Progenitor cell of endocrine pancreas (in vitro differentiated cells): ENCODE data around the gene NFIB. TPM values are rescaled to one million over a fixed set of nuclear protein-coding genes. Genes with fewer than 3 reads are reported as not detected.

Experiments
- DNase-seq: peaks from one replicate; pipeline ENCODE4 v3.0.0; 2021; ENCODE audit warnings: low spot score; ENCODE audit not compliant: unreplicated experiment
- H3K27ac Mint-ChIP-seq: 2 replicates; pipeline ENCODE4 v1.8.0; 2021; ENCODE audit warnings: mild to moderate bottlenecking, moderate library complexity, mixed read lengths
- H3K27me3 Mint-ChIP-seq: 2 replicates; pipeline ENCODE4 v1.8.0; 2021; ENCODE audit warnings: mixed read lengths
- H3K36me3 Mint-ChIP-seq: 2 replicates; pipeline ENCODE4 v1.8.0; 2022; ENCODE audit warnings: mixed read lengths; ENCODE audit not compliant: insufficient read depth
- H3K4me1 Mint-ChIP-seq: 2 replicates; pipeline ENCODE4 v1.8.0; 2021; ENCODE audit warnings: low read depth, mixed read lengths
- H3K4me3 Mint-ChIP-seq: 2 replicates; pipeline ENCODE4 v1.8.0; 2021; ENCODE audit warnings: low read depth, mild to moderate bottlenecking, moderate library complexity, mixed read lengths
- H3K9me3 Mint-ChIP-seq: 2 replicates; pipeline ENCODE4 v1.8.0; 2021; ENCODE audit warnings: low read depth, mixed read lengths
- total RNA-seq: library from RNA; stranded (reverse); gene quantifications from 2 replicates; pipeline ENCODE4 v1.2.1, GENCODE V29; 2021
- TF ChIP-seq, protein P1 (sequence below): fragments of 200-600 bp; sonication (generic); IDR thresholded peaks from one replicate; pipeline ENCODE4 v1.5.0; 2021; ENCODE audit warnings: antibody characterized with exemption, mild to moderate bottlenecking; ENCODE audit not compliant: unreplicated experiment

The NFIB gene
- total RNA-seq, 1 donor from 2014 or later: 15.5 TPM

DNA sequence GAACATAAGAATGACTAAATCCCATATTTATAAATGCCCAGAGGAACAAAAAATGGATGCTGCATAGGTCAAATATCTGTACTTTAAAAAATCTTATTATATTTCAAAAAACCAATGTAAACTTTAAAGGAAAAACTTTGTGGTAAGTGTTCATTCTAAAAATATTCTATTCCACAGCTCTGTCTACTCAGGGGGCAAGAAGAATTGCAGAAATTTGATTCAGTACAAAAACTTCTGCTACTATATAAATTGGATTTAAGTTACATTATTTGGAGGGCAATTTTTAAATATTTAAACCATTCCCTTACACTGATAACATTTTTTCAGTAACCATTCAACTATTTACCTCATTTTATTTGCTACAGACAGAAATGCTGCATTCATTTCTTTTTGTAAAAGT is 32.1 kb downstream of the NFIB start:
- Mint-ChIP-seq H3K4me3 (no peak overlapping the region), H3K4me1 (peaks cover 16% of the 10 kb centered on the region), H3K27me3 (no peaks in the 10 kb centered on the region), H3K36me3 (no peaks in the 10 kb centered on the region), H3K27ac (no peak overlapping the region), H3K9me3 (no peaks in the 10 kb centered on the region)
- DNase-seq: no peak
- TF ChIP-seq, protein P1, sequence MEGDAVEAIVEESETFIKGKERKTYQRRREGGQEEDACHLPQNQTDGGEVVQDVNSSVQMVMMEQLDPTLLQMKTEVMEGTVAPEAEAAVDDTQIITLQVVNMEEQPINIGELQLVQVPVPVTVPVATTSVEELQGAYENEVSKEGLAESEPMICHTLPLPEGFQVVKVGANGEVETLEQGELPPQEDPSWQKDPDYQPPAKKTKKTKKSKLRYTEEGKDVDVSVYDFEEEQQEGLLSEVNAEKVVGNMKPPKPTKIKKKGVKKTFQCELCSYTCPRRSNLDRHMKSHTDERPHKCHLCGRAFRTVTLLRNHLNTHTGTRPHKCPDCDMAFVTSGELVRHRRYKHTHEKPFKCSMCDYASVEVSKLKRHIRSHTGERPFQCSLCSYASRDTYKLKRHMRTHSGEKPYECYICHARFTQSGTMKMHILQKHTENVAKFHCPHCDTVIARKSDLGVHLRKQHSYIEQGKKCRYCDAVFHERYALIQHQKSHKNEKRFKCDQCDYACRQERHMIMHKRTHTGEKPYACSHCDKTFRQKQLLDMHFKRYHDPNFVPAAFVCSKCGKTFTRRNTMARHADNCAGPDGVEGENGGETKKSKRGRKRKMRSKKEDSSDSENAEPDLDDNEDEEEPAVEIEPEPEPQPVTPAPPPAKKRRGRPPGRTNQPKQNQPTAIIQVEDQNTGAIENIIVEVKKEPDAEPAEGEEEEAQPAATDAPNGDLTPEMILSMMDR: no peak

DNA sequence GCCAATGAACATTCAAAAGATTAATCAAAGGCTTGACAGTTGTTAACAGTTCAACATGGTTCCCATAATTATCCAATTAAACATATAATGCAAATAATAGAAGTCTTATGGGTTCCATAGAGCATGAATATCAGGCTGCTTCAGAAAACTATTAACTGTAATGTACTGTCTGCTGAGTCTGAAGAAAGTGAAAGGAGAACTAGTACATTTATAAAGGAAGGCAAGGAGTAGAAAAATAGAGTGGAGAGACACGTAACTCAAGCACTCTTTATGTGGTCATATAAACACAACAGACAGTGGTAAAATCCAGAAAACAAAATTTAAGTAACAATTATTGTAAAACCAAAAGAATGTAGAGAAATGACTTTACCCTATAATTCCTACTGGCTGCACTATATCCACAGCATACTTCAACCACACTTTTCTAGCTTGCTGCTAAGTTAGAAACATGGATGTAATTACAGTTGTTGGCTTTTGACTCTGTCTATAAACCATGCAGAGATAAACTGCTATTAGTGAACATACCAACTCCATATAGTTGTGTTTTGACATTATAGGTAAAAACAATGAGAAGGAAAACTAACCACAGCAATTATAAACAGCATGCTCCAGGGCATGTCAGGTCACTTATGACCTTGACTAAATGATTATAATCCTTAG is 32.7 kb downstream of the NFIB start:
- H3K4me1 Mint-ChIP-seq: peaks cover 16% of the 10 kb centered on the region

DNA sequence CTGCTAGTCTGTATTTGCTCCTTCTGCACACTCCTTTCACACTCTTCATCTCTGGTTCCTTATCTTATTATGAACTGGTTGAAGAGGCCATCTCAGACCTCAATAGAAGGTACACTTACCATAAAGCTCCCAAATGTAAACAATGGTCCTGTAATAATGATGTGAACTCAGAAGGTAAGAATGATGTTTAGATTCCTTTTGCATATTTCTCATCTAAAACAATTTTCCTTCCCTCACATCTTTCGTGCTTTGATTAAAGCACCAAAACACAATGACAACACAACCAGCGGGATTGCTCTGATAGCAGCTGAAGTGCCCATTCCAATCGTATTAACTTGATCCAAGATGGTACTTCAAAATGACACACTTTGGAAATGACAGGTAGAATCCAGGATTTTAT is 34.3 kb downstream of the NFIB start:
- Mint-ChIP-seq H3K27me3 (no peaks in the 10 kb centered on the region), H3K4me3 (no peak overlapping the region), H3K36me3 (no peaks in the 10 kb centered on the region), H3K27ac (no peak overlapping the region), H3K9me3 (no peaks in the 10 kb centered on the region), H3K4me1 (peaks cover 24% of the 10 kb centered on the region)
- TF ChIP-seq, protein P1: no peak
- no peak for DNase-seq

More for the DNA sequence above, 32.7 kb downstream of the NFIB start:
- Mint-ChIP-seq H3K27ac (no peak overlapping the region), H3K9me3 (no peaks in the 10 kb centered on the region), H3K36me3 (no peaks in the 10 kb centered on the region), H3K27me3 (no peaks in the 10 kb centered on the region), H3K4me3 (no peak overlapping the region)
- no peak for DNase-seq
- TF ChIP-seq, protein P1: no peak

DNA sequence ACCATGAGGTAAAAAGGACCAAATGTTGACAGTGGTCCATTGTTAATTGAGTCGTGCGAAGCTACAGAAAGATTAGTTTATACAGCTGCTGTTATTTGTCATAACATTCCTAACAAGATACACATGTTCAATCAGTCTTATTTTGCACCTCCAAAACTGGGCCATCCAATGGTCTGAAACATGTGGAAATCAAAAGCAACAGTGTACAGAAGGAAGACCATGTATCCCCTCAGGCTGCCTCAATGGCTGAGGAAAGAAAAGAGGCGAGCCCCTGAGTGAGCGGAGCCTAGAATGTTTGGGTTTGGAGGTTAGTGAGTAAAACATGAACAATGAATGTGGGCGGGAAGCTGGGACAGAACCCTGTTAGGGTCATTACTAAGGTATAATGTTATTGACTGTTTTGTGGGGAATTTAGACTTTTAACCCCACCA is 35.6 kb downstream of the NFIB start:
- peaks cover 32% of the 10 kb centered on the region for H3K4me1 Mint-ChIP-seq
- no peak overlapping the region for H3K4me3 Mint-ChIP-seq
- H3K9me3 Mint-ChIP-seq: no peaks in the 10 kb centered on the region
- no peak for DNase-seq
- TF ChIP-seq, protein P1: no peak
- H3K27ac Mint-ChIP-seq: peak overlapping the region; percentile 21
- H3K27me3 Mint-ChIP-seq: no peaks in the 10 kb centered on the region
- no peaks in the 10 kb centered on the region for H3K36me3 Mint-ChIP-seq

DNA sequence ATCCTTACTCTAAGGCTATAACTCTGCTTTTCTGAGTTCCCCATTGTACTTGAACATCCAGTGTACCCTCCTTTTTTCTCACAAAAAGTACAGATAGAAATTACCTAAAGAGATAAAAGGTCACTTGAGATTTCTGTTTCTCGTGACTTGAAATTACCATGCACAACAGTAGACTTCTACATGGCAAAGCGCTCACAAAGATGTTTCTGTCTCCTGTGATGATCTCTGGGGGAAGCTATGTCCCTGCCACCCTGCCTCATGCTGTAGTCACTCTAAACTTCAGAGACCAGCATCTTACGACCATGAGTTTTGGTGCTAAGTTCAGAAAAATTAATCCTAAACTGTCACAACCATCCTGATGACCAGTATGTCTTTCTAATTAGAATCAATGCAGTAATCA is 36.2 kb downstream of the NFIB start:
- TF ChIP-seq, protein P1: no peak
- peaks cover 34% of the 10 kb centered on the region for H3K4me1 Mint-ChIP-seq
- H3K27me3 Mint-ChIP-seq: no peaks in the 10 kb centered on the region
- DNase-seq: no peak
- H3K4me3 Mint-ChIP-seq: no peak overlapping the region
- no peaks in the 10 kb centered on the region for H3K36me3 Mint-ChIP-seq
- no peaks in the 10 kb centered on the region for H3K9me3 Mint-ChIP-seq
- H3K27ac Mint-ChIP-seq: no peak overlapping the region
